Femur (tissue), 1 donor: ENCODE measurements around the gene MARK4.
"Not testable (repeated sequence)": the region's sequence is repeated elsewhere in the genome, so short reads cannot be mapped to it uniquely, and the experiment has no call there.

Experiments
- DNase-seq: peaks from one replicate; pipeline ENCODE4 v3.0.0-alpha.2; 2017

MARK4 gene

DNA sequence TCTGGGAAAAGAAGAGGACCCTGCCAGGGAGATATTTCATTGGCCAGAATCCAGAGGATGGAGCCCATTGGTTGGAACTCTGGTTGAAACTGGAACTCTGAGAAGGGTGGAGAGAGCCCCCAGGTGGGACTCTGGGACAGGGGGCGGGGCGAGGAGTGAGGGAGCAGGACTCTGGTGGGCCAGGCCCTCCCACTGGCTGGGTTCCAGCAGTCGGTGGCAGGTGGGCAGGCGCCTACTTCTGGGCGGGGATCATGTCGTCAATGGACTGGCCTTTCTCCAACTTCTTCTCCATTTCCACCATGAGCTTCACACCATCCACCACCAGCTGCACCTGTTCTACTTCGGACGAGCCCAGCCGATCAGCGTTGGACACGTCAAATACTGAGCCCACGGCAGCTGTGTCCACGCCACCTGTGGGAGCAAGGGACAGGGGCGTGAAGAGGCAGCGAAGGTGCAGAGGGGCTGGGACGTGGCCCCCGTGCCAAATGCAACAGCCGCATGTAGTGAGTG, 55.5 kb downstream of the MARK4 start:
- DNase-seq = peak; percentile 73

- DNase-seq = no peak
These were observed 56.3 kb downstream of the MARK4 start for GRCh38 chr19:45307361-45307760.

- not testable (repeated sequence) for DNase-seq
These were observed 58.3 kb downstream of the MARK4 start for GRCh38 chr19:45309322-45309721.

- DNase-seq = peak; percentile 81
These were observed 60.5 kb downstream of the MARK4 start for GRCh38 chr19:45311621-45312020.

- not testable (repeated sequence) for DNase-seq
These were observed 61.2 kb downstream of the MARK4 start for GRCh38 chr19:45312285-45312684.

DNA sequence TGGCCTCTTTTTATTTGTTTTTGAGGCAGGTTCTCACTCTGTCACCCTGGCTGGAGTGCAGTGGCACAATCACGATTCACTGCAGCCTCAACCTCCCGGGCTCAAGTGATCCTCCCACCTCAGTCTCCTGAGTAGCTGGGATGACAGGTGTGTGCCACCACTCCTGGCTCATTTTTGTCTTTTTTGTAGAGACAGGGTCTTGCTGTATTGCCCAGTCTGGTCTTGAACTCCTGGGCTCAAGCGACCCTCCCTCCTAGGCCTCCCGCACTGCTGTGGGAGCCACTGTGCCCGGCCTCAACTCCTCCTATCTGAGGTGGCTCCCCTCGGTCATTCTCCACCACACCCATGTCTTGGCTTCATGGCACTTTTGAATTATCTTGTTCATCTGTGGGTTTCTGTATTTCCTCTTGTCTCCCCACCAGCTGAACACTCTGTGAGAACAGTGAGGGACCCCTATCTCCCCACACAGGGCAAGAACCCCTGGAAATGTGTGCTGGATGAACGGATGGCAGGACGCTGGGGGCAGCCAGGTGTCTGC, 63.7 kb downstream of the MARK4 start:
- no peak for DNase-seq

- no peak for DNase-seq
These were observed 64.2 kb downstream of the MARK4 start for GRCh38 chr19:45315304-45315703.

DNA sequence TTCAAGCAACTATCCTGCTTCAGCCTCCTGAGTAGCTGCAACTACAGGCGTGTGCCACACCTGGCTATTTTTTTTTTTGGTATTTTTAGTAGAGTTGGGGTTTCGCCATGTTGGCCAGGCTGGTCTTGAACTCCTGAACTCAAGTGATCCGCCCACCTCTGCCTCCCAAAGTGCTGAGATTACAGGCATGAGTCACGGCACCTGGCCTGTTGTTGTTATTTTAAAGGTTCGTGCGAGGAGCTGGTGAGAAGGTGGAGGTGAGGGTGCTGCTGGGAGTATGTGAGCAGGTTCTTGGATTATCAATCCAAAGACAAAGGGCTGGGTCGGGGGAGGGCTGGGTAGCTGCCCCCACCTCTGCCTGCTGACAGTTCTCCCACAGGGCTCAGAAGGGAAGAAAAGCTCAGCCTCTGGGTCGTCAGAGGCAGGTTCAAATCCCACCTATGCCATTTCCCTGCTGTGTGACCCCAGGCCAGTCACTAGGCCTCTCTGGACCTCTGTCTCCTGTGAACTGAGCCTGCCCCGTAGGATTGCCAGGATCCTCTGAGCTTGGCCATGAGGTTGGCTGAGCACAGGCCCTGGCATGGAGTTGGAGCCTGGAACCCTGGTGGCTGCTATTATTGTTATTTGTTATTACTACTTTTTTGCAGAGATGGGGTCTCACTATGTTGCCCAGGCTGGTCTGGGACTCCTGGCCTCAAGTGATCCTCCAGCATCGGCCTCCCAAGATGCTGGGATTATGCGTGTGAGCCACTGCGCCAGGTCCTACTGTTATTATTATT, 70.1 kb downstream of the MARK4 start:
- no peak for DNase-seq

GRCh38 chr19:45321848-45322247, 70.8 kb downstream of the MARK4 start:
- peak; percentile 62 for DNase-seq

DNA sequence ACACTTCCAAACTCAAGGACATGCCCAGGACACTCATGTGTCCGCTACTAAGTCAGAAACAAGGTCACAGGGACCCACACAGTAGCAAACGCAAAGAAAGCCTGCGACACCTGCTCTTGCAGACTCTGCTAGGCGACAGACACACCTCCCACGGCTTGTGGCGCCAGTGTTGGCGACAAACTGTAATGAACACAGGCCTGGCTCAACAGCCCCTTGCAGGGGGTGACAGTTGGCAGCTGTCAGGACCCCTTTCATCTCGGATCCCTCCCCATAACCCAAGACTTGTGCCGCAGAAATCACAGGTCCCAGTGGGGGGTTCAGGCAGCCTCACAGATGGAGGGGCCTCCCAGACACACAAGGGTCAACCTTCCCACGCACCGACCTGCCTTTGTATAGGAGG, 71.2 kb downstream of the MARK4 start:
- no peak for DNase-seq

- DNase-seq = peak; percentile 74
These were observed 71.7 kb downstream of the MARK4 start, which contains the start of gene CKM for GRCh38 chr19:45322744-45323281. Gene CKM (minus strand): TSS chr19:45322875. CDS start chr19:45319713, 3,162 bp downstream.

- peak; percentile 75 for DNase-seq
These were observed 72.6 kb downstream of the MARK4 start for GRCh38 chr19:45323671-45324081.

GRCh38 chr19:45324349-45324907, 73.4 kb downstream of the MARK4 start:
- no peak for DNase-seq

- DNase-seq = no peak
These were observed 76.5 kb downstream of the MARK4 start for GRCh38 chr19:45327404-45328143.

GRCh38 chr19:45331411-45331810, 80.3 kb downstream of the MARK4 start:
- DNase-seq = no peak

- DNase-seq = no peak
These were observed 82.7 kb downstream of the MARK4 start for GRCh38 chr19:45333609-45334303.

GRCh38 chr19:45334881-45335280, 83.8 kb downstream of the MARK4 start:
- DNase-seq = not testable (repeated sequence)

DNA sequence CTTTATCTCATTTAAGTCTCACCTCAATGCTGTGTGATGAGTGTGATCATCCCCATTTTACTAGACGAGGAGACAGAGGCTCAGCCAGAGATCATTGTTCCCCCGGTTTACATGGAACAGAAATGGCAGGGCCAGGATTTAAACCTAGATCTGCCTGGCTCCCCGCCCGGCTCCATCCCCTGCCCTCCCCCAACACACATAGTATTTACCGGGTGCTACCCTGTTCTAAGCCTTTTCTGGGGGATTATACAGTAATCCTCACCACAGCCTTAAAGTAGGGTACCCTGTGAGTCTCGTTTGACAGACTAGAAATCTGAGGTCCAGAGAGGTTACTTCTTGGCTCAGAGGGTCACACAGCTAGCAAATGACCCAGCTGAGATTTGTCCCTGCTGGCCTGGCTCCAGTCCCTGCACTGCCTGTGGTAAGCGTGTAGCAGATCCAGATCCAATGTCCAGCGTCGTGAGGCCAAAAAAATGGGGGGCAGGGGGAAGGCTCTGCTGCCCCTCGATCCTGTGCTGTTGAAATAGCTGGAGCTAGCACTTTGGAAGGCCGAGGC, 85.7 kb downstream of the MARK4 start:
- no peak for DNase-seq

GRCh38 chr19:45339629-45340028, 88.6 kb downstream of the MARK4 start:
- DNase-seq = no peak

GRCh38 chr19:45340232-45340898, 89.3 kb downstream of the MARK4 start, which contains the start of gene KLC3:
Gene KLC3 (plus strand): TSS chr19:45340750. CDS start chr19:45345542, 4,792 bp downstream.
- no peak for DNase-seq

- no peak for DNase-seq
These were observed 89.9 kb downstream of the MARK4 start for GRCh38 chr19:45340899-45341453.
